ENCODE data around the gene INO80.

INO80 gene

GRCh38 chr15:41001524-41002214 is 114.4 kb downstream of the INO80 start:
- DNase-seq (ENCODE audit: low spot score) = no peak

- peak; percentile 25 for DNase-seq (ENCODE audit: low spot score)
These were observed 116.9 kb downstream of the INO80 start for GRCh38 chr15:40999190-40999589.

GRCh38 chr15:40995656-40996055 is 120.4 kb downstream of the INO80 start:
- DNase-seq (ENCODE audit: low spot score) = no peak

- DNase-seq (ENCODE audit: low spot score) = no peak
These were observed 123.3 kb downstream of the INO80 start for GRCh38 chr15:40992825-40993224.

- no peak for DNase-seq (ENCODE audit: low spot score)
These were observed 123.8 kb downstream of the INO80 start for GRCh38 chr15:40992241-40992741.

- no peak for DNase-seq (ENCODE audit: low spot score)
These were observed 124.7 kb downstream of the INO80 start for GRCh38 chr15:40991355-40991754.

GRCh38 chr15:40990789-40991188 is 125.3 kb downstream of the INO80 start:
- DNase-seq (ENCODE audit: low spot score) = no peak

GRCh38 chr15:40990080-40990479 is 126.0 kb downstream of the INO80 start:
- no peak for DNase-seq (ENCODE audit: low spot score)

- no peak for DNase-seq (ENCODE audit: low spot score)
These were observed 127.9 kb downstream of the INO80 start for GRCh38 chr15:40988156-40988555.

GRCh38 chr15:40986820-40987219 is 129.3 kb downstream of the INO80 start:
- DNase-seq (ENCODE audit: low spot score) = no peak

- peak; percentile 33 for DNase-seq (ENCODE audit: low spot score)
These were observed 130.3 kb downstream of the INO80 start for GRCh38 chr15:40985541-40986330.

- peak; percentile 82 for DNase-seq (ENCODE audit: low spot score)
These were observed 131.1 kb downstream of the INO80 start for GRCh38 chr15:40984964-40985363.

GRCh38 chr15:40984406-40984805 is 131.7 kb downstream of the INO80 start:
- DNase-seq (ENCODE audit: low spot score) = no peak

- DNase-seq (ENCODE audit: low spot score) = peak; percentile 83
These were observed 133.2 kb downstream of the INO80 start for GRCh38 chr15:40982855-40983254.

GRCh38 chr15:40981186-40981585 is 134.9 kb downstream of the INO80 start:
- DNase-seq (ENCODE audit: low spot score) = no peak

- no peak for DNase-seq (ENCODE audit: low spot score)
These were observed 137.5 kb downstream of the INO80 start for GRCh38 chr15:40978562-40978961.

GRCh38 chr15:40978141-40978540 is 137.9 kb downstream of the INO80 start:
- DNase-seq (ENCODE audit: low spot score) = no peak

- DNase-seq (ENCODE audit: low spot score) = no peak
These were observed 139.3 kb downstream of the INO80 start for GRCh38 chr15:40976819-40977218.

- no peak for DNase-seq (ENCODE audit: low spot score)
These were observed 141.2 kb downstream of the INO80 start for GRCh38 chr15:40974879-40975278.

- DNase-seq (ENCODE audit: low spot score) = no peak
These were observed 146.7 kb downstream of the INO80 start for GRCh38 chr15:40969363-40969762.

- DNase-seq (ENCODE audit: low spot score) = no peak
These were observed 147.6 kb downstream of the INO80 start for GRCh38 chr15:40968290-40969085.

GRCh38 chr15:40964634-40965033 is 151.4 kb downstream of the INO80 start:
- no peak for DNase-seq (ENCODE audit: low spot score)

- DNase-seq (ENCODE audit: low spot score) = no peak
These were observed 152.1 kb downstream of the INO80 start for GRCh38 chr15:40964006-40964405.
